CD4-positive, alpha-beta T cell treated with Interleukin-15 for 1 hour (primary cell): ENCODE data around the gene ZFYVE21.

Experiments used
- DNase-seq: peaks from one replicate; pipeline ENCODE4 v3.0.0-alpha.2; 2020

ZFYVE21 gene

GRCh38 chr14:103715052-103716000 is at the start of gene ZFYVE21, which contains the start of gene XRCC3:
ZFYVE21 (plus strand) TSS chr14:103715810; CDS start chr14:103715842, 32 bp downstream.
XRCC3 (minus strand) TSS chr14:103715451; CDS start chr14:103711087, 4,364 bp downstream.
- DNase-seq, result peak; percentile 99

GRCh38 chr14:103667671-103668070 is 47.9 kb upstream of the ZFYVE21 start:
- DNase-seq, result no peak

- DNase-seq, result no peak
Measured at GRCh38 chr14:103668117-103668516, 47.5 kb upstream of the ZFYVE21 start.

- DNase-seq, result no peak
Measured at GRCh38 chr14:103669370-103669769, 46.2 kb upstream of the ZFYVE21 start.

GRCh38 chr14:103671911-103672310 is 43.7 kb upstream of the ZFYVE21 start:
- DNase-seq, result no peak

GRCh38 chr14:103675957-103676356 is 39.7 kb upstream of the ZFYVE21 start:
- DNase-seq, result no peak

GRCh38 chr14:103676881-103677675 is 38.5 kb upstream of the ZFYVE21 start:
- no peak for DNase-seq

- peak; percentile 56 for DNase-seq
Measured at GRCh38 chr14:103679351-103679750, 36.3 kb upstream of the ZFYVE21 start.

- no peak for DNase-seq
Measured at GRCh38 chr14:103680491-103681231, 34.9 kb upstream of the ZFYVE21 start.

- DNase-seq, result no peak
Measured at GRCh38 chr14:103683139-103683538, 32.5 kb upstream of the ZFYVE21 start.

GRCh38 chr14:103684471-103684870 is 31.1 kb upstream of the ZFYVE21 start:
- DNase-seq, result no peak

GRCh38 chr14:103684871-103685270 is 30.7 kb upstream of the ZFYVE21 start:
- no peak for DNase-seq

GRCh38 chr14:103685276-103686211 is 30.1 kb upstream of the ZFYVE21 start:
- no peak for DNase-seq

GRCh38 chr14:103686831-103687485 is 28.7 kb upstream of the ZFYVE21 start:
- DNase-seq, result no peak

- no peak for DNase-seq
Measured at GRCh38 chr14:103687712-103688111, 27.9 kb upstream of the ZFYVE21 start.

GRCh38 chr14:103688441-103688840 is 27.2 kb upstream of the ZFYVE21 start:
- no peak for DNase-seq

- DNase-seq, result no peak
Measured at GRCh38 chr14:103688906-103689902, 26.4 kb upstream of the ZFYVE21 start.

GRCh38 chr14:103690332-103690731 is 25.3 kb upstream of the ZFYVE21 start:
- DNase-seq, result no peak

GRCh38 chr14:103691655-103692054 is 24.0 kb upstream of the ZFYVE21 start:
- DNase-seq, result peak; percentile 31

- no peak for DNase-seq
Measured at GRCh38 chr14:103692159-103692558, 23.5 kb upstream of the ZFYVE21 start.
